Measurements from ENCODE around the gene FN3K. TPM values are rescaled to one million over a fixed set of nuclear protein-coding genes. Genes with fewer than 3 reads are reported as not detected.
A peak's percentile ranks its signal among the peaks of the same experiment; 100 is the strongest.

The FN3K gene
- total RNA-seq = 27.0 TPM

DNA sequence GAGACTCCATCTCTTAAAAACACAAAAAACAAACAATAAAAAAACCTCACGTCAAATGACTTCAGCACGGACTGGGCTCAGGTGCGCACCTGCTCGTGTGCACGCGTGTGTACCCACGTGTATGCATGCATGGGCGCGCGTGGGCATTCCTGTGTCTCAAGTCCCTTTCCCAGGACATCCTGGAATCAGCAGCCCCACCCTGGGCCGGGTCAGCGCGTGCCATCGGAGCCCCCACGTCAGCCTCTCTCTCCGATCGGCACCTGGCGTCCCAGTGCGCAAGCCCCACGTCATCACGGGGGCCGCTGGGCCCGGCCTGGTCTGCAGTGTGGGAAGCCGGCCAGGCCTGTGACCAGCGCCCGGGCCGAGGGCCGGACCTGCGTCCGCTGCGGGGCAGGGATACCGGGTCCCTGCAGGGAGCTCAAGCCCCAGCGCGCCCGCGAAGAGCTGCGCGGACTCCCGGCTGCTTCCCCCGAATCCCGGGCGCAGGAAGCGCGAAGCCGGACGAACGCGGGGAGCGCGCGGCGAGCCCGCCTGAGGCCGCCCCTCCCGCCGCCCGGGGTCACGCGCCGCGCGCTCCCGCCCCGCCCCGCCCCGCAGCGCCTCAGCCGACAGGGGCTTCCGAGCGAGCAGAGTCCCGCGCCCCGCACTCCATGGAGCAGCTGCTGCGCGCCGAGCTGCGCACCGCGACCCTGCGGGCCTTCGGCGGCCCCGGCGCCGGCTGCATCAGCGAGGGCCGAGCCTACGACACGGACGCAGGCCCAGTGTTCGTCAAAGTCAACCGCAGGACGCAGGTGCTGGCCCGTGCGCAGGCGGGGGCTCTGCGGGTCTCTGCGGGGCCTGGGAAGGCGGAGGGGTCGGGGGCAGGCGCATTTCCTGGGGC, at the start of gene FN3K:
FN3K (plus strand) TSS at position 629 of the 880 bp plus-strand sequence; CDS start at position 651, 22 bp downstream.
- no peak for DNase-seq (ENCODE audit: low spot score)

DNA sequence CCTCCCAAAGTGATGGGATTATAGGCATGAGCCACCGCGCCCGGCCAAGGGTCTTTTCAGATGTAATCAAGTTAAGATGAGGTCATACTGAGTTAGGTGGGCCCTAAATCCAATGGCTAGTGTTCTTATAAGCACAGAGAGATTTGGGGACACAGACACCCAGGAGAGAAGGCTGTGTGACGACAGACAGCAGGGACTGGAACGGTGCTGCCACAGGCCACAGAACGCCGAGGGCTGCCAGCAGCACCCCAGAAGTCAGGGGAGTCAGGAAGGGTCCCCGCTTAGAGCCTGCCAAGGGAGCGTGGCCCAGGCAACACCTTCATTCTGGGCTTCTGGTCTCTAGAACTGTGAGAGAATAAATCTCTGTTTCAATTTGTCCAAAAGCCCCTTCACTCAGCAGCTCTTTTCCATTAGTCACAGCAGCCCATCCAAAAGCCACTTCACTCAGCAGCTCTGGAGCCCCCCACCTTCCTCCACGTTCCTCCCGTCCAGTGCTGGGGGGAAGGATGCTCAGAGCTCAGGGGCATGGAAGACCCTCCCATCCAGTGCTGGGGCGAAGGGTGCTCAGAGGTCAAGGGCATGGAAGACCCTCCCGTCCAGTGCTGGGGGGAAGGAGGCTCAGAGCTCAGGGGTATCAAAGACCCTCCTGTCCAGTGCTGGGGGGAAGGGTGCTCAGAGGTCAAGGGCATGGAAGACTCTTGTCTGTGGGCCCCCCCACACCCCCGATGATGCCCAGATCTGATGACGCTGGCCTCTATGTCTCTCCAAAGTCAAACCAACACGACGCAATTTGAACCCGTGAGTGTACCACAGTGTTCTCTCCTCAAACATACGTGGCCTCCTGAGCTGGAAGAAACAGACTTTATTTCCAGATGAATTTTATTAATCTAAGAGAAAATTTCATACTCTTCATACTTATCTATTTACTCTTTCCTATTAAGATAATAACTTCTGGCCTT, 48.8 kb upstream of the FN3K start:
- DNase-seq (ENCODE audit: low spot score) = no peak

DNA sequence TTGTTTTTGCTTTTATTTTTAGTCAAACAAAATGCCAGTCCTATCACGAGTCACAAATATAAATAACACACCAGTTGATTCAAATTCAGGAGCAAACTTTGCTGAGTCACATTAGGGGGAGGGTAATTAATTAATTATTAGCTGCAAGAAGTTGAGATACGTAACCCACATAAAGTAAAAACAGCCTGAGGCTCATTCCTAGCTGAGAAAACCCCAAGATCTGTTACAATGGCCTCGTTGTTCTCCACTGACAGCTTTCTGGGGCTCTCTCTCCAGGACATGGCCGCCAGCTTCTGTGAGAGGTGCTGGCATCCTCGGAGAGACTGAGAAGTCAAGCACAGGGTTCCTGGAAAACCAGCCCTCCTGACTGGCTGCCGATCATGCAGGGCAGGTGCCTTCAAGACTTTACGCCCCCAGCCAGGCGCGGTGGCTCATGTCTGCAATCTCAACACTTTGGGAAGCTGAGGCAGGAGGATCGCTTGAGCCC, 48.0 kb upstream of the FN3K start:
- DNase-seq (ENCODE audit: low spot score) = no peak

DNA sequence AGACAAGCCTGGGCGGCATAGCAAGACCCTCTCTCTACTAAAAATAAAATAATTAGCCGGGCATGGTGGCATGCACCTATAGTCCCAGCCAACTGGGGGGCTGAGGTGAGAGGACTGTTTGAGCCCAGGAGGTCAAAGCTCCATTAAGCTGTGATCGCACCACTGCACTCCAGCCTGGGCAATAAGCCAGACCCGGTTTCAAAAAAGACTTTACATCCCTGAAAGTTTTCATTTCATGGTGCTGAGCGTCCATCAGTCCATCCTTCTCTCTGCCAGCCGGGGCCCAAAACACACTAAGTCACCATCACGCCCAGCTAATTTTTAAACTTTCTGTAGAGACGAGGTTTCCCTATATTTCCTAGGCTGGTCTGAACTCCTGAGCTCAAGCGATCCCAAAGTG, 47.5 kb upstream of the FN3K start:
- DNase-seq (ENCODE audit: low spot score) = no peak

DNA sequence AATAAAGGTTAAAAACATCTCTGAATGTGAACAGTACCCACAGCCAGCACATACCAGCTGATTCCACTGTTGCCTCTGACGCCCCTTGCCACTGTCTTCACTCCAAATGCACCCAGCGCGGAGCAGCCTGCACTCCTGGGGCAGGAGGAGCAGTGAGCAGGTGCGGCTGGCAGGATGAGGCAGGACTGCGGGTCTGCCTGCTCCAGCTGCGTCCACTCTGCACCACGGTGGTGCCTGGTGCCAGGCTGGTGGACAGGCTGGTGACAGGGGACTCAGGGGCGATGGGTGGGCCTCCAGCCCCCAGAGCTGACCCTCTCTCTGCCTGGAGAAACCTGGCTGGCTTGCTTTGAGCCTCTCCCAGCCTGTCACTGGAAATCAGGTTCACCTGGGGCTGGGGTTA, 46.3 kb upstream of the FN3K start:
- DNase-seq (ENCODE audit: low spot score) = no peak

DNA sequence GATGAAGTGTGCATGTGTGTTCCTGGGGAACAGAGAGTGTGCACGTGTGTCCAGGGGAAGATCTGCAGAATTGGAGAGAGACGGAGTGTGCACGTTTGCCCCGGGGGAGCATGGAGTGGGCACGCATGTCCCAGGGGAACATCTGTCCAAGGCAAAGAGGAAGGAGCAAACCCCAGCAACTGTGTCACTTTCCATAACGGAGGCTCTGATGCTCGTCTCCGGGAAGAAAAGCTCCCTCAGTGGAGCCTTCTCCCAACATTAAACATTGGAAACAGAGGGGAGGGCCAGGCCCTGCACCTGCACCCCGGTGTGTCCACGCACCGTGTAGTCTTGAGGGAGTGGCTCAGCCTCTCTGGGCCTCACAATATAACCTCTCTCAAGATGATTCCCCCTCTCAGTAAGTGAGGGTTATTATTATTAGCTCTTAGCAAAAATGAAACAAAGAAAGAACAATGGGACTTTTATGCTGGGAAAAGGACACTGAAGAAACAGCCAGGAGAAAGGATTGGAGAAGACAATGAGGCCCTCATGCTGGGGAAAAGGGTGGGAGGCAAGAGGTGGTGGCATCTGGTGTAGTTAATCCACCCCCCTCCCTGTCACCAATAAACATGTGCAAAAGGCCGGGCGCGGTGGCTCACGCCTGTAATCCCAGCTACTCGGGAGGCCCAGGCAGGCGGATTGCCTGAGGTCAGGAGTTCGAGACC, 44.5 kb upstream of the FN3K start:
- DNase-seq (ENCODE audit: low spot score) = no peak

DNA sequence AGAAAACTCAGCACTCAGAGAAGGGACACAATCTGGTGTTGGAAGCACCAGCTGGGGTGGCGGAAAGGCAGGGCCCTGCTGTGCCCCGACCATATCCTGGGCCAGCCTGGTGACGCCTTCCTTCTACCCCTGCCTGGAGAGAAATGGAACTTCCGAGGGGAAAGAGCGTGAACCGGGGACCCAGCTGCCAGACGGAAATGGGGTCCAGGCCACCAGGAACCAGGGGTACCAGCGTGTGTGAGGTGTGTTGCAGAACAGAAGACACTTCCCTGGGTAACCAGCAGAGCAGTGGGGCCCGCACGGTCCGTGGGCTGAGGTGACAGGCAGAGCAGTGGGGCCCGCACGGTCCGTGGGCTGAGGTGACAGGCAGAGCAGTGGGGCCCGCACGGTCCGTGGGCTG, 43.7 kb upstream of the FN3K start:
- DNase-seq (ENCODE audit: low spot score) = no peak

DNA sequence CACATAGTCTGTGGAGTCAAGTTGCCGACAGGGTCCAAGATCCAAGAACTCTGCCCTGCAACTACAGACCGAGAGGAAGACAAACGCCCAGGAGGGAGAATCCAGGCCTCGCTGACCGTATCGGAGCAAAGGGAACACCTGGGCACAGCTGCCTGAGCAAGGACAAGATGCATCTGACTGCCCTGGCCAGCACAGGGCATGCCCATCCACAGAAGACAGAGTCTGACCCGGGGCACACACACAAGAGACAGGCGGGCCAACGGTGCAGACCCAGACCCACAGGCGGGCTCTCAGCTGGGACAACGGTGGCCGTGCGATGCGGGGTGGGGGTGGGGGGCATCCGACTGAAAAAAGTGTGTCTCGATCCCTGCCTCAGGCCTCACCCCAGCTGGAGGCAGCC, 43.1 kb upstream of the FN3K start:
- no peak for DNase-seq (ENCODE audit: low spot score)

DNA sequence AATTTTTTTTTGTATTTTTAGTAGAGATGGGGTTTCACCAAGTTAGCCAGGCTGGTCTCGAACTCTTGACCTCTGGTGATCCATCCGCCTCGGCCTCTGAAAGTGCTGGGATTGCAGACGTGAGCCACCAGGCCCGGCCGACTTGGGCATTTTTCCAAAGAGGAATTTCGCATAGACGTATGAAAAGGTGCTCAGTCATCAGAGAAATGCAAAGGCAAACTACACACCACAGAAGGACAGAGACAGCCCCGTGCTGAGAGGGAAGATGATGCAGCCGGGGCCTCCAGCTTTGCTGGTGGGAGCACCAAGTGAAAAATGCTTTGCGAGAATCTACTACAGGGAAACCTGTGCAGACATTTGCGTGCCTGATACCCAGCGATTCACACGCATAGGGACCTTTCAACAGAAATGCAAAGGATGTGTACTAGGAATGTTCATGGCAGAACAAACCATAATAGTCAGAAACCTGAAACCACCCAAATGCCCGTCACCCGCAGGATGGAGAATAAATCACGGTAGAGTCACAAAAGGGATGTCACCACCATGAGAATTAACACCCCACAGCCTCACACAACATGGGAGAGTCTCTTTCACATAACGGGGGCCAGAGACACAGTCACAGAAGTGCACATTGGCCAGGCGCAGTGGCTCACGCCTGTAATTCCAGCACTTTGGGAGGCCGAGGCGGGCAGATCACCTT, 42.1 kb upstream of the FN3K start:
- no peak for DNase-seq (ENCODE audit: low spot score)

DNA sequence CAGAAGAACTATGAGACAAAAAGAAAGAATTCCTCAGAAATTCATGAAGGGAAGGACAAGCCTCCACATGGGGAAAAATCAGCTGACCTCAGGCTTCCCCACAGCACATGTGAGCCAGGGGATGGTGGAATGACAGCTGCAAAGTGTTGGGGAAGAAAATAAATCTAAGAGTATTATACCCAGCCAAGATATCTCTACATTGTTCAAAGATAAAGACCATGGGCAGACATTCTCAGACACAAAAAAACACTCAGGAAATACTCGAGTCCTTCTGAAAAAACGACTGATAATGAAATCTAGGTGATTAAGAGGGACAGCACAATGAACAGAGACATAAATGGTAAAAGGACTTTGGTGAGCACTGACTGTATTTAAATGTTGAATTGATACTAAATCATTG, 40.8 kb upstream of the FN3K start:
- DNase-seq (ENCODE audit: low spot score) = no peak

DNA sequence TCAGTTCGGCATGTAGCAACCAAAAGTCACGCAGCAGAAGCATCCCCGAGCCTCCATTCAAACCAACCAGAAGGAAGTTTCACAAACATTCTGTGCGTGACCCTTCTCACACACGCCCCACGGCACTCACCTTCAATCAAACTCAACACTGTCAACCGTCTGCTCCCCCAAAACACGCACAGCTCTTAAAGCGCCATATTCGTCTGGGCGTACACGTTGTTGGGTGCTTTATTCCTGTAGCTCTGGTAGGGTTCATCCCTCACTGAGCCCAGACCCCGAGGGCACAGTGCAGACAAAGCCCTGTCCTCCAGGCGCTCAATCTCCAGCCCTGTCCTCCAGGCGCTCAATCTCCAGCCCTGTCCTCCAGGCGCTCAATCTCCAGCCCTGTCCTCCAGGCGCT, 39.2 kb upstream of the FN3K start:
- DNase-seq (ENCODE audit: low spot score) = no peak

DNA sequence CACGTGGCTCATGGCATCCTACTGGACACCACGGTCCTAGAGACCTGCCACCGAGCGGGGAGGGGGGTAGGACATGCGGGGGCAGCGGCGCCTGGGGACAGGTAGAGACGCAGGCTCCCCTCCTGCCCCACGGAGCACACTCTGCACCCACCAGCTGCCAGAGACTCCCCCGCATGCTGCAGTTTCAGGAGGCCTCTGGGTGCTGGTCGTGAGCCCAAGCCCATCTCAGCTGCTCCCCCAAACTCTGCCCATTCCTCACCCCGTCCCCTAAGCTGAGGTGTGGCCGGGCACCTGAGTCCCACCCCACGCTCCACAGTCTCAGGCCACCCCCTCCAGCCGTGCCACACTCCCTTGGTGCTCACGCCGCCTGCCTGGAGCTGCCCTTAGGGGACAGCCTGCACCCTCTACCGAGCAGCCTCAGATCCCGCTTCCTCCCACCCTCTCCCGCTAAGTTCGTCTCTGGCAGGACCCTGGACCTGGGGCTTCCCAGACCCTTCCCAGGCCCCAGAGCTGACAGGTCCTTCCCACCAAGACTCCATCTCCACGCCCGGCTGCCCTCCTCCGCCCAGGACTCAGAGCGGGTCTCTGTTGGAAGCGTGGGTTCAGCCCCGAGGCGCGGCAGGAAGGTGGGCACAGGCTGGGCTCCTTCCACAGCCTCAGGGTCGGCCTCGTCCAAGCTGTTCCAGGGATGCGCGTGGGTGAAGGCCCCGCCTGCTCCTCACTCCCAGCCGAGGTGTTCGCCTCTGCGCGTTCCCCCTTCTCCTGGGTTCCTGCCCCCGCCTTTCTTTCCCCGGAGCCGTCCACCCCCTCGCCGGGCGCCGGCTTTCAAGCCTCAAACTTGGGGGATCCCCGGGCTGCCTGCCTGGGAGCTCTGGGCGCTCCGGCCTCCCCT, 38.3 kb upstream of the FN3K start:
- no peak for DNase-seq (ENCODE audit: low spot score)

DNA sequence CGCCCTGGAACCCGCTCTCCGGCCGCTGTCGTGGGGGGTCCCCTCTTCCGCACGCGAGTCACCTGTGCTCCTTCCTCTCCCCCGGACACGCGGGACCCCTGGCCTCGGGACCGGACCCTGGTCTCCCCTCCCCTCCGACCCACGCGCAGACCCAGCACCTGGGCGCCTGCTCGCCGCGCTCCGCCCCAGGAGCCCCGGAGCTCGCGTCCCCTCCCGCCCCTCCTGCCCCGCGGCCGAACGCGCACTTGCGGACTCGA, 37.7 kb upstream of the FN3K start:
- no peak for DNase-seq (ENCODE audit: low spot score)

DNA sequence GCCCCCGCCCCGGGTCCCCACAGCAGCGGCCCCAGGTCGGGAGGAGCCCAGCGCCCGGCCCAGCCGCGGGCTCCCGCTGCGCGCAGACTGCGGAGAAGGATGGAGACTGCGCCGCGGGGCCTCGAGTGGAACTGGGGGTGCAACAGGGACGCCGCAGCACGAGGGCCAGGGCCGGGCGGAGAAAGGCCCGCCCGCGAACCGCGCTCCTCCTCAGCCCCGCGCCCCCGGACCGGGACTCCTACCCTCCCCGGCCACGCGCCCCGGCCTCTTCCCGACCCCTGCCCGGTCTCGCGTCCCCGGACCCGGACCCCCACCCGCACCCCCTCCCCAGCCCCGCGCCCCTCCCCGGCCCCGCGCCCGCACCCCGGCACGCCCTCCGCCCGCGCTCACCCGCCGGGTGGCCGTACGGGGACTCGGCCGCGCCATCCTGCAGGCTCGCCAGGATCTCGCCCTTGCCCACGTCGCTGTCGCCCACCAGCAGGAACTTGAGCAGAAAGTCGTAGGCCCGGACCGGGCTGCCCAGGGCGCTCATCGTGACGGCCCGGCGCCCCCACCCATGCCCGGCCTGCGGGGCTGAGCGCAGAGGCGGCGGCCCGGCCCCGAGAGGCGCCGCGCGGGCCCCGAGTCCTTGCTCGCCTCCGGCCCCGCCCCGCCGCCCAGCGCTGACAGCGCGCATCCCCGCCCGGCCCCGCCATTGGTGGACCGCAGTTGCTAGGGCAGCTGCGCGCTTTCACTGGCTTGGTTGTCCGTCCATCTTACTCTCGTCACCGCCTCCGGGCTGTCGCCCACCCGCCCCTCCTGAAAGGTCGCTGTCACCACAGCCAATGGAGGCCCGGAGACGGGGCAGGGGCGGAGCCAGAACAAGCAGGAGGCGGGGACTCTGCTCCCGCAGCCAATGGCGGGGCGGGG, 37.1 kb upstream of the FN3K start, which contains the start of gene RAB40B:
RAB40B (minus strand) TSS at position 634 of the 909 bp plus-strand sequence; CDS start at position 532, 102 bp downstream.
- peak; percentile 99 for DNase-seq (ENCODE audit: low spot score)

DNA sequence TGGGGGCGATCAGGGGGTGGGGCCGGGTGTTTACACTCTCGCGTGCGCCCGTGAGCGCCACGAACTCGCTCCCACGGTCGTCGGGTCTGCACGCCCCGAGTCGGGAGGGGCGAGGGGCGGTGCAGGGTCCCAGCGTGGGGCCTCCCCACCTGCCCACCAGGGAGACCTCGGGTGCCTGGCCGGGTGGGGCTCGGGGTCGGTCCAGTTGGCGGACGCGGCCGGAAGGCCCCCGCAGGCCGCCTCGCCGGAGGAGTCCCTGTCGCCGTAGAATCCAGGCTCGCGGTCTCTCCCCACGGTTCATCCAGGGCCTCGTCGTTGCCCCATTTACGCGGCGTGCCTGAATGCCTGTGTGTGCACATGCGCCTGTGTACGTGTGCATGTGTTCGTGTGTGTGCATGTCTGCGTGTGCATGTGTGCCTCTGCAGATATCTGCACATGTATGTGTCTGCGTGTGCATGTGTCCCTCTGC, 36.4 kb upstream of the FN3K start:
- no peak for DNase-seq (ENCODE audit: low spot score)

DNA sequence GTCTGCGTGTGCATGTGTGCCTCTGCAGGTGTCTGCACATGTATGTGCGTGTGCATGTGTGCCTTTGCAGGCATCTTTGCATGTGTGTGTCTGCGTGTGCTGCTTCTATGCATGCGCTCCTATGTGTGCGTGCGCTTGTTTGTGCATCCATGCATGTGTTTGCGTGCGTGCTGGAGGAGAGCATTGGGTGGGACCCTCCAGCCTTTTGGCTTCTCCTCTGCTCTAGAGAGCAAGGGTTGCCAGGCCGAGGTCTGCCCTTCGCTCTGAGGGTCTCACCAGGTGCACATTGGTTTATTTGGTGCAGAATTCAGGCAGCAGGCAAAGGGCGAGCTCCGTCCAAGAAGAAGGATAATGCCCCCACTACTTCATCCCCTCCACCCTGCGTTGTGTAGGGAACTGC, 35.9 kb upstream of the FN3K start:
- DNase-seq (ENCODE audit: low spot score) = no peak

DNA sequence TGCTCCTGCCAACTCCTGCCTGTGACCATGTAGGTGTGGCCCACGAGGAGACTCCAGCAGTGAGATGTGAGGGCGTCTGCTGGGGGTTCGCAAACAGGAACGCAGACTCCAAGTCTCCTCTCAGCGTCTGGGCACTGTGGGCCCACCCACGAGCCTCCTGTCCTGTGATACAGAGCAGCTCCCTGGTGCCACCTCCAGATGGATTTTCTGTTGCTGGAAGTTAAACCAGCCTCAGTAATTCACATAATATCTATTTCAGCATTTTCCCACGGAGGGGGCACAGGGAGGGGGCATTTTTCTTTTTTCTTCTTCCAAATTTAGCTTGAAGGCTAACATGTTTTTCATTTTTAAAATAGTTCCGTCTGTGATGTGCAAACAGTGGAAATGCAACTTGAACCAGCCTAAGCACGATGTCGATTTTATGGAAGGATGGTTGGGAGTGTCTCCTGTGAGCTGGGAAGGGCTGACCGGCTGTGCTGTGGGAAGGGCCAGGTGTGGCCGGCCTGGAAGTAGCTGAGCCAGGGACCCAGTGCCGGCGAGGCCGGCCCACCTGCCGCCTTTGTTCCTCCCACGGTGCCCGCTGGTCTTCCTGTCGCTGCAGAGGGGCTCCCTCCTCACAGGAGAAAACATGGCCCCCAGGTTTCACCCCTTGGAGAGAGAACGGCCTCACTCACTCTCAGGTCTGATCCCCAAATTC, 33.0 kb upstream of the FN3K start:
- no peak for DNase-seq (ENCODE audit: low spot score)

DNA sequence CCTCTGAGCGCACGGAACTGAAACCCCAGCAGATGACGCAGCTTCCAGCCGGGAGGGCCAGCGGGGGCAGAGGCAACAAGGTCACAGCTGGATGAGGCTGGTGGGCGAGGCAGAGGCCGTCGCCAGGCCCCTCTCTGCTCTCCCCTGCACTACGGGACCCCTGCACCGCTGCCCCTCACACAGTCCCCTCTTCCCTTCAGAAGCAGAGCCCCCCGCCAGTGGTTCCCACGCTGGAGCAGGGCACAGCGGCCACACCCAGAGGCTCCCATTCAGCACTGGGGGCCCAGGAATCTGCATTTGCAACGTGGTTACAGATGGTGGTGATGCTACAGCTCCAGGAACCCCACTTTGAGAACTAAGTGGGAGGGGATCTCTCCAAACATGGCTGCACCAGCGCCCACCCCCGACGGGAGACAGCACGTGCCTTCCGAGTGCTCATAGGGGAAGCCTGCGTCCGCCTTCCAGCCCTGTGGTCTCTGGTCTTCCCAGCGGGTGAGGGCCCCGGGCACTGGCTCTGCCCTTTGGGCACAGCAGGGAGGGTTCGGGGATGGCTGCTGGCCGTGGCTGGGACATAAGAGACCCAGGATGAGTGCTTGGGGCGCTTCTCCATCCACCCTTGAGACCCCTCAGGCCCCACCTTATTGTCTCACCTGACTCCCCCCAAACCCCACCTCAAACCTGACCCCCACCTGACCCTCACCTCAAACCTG, 32.2 kb upstream of the FN3K start:
- DNase-seq (ENCODE audit: low spot score) = no peak
